Amniotic epithelial cell (primary cell): Measurements from ENCODE around the gene GALNT18.

Experiments
- DNase-seq: peaks from one replicate; pipeline ENCODE4 v3.0.0-alpha.2; 2010; ENCODE audit warnings: low read depth

The GALNT18 gene

GRCh38 chr11:11496879-11497278 is 124.9 kb downstream of the GALNT18 start:
- DNase-seq, result no peak

GRCh38 chr11:11494348-11494747 is 127.5 kb downstream of the GALNT18 start:
- DNase-seq, result no peak

- no peak for DNase-seq
Observed at GRCh38 chr11:11493698-11494097, 128.1 kb downstream of the GALNT18 start.

- DNase-seq, result no peak
Observed at GRCh38 chr11:11491589-11491988, 130.2 kb downstream of the GALNT18 start.

GRCh38 chr11:11491014-11491413 is 130.8 kb downstream of the GALNT18 start:
- no peak for DNase-seq

- no peak for DNase-seq
Observed at GRCh38 chr11:11486423-11486822, 135.4 kb downstream of the GALNT18 start.

GRCh38 chr11:11486002-11486401 is 135.8 kb downstream of the GALNT18 start:
- no peak for DNase-seq

- no peak for DNase-seq
Observed at GRCh38 chr11:11483627-11484026, 138.2 kb downstream of the GALNT18 start.

GRCh38 chr11:11482730-11483129 is 139.1 kb downstream of the GALNT18 start:
- DNase-seq, result no peak

DNA sequence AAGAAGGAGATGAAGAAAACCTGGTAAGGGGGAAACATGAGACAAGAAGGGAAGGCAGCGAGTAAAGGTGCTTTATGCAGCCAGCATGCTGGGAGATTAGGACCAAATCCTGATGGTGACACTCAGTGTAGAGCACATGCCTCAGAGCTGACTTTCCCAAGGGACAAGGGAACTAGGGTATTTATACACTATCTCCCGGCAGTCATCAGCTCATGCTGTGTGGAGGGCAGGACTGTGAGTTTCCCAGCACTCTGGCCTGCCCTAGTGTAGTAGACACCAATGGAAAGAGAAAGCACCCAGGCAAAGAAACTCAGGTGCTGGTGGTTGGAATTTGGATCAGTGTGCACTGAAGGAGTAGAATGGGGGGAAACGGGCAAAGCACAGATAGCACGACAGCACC is 140.4 kb downstream of the GALNT18 start:
- no peak for DNase-seq

DNA sequence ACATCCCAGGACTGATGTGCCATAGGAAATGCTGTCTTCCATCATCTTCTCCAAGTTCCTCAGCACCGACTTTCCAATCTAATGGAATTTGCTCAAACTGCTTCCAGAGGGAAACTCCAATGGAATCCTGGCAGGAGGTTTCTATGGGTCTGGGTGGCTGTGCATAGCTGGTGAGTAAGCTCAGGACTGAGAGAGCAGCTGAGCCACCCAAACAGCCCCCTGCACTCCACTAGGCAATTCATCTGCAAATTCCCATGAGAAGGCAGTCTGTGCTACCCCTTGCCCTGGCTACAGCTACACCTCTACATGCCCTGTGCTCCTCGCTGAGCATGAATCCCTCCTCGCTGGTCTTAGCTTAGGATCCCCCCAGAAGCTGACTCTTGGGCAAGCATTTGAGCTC is 140.8 kb downstream of the GALNT18 start:
- DNase-seq, result no peak

- no peak for DNase-seq
Observed at GRCh38 chr11:11478687-11479086, 143.1 kb downstream of the GALNT18 start.

GRCh38 chr11:11477695-11478420 is 143.9 kb downstream of the GALNT18 start:
- no peak for DNase-seq

DNA sequence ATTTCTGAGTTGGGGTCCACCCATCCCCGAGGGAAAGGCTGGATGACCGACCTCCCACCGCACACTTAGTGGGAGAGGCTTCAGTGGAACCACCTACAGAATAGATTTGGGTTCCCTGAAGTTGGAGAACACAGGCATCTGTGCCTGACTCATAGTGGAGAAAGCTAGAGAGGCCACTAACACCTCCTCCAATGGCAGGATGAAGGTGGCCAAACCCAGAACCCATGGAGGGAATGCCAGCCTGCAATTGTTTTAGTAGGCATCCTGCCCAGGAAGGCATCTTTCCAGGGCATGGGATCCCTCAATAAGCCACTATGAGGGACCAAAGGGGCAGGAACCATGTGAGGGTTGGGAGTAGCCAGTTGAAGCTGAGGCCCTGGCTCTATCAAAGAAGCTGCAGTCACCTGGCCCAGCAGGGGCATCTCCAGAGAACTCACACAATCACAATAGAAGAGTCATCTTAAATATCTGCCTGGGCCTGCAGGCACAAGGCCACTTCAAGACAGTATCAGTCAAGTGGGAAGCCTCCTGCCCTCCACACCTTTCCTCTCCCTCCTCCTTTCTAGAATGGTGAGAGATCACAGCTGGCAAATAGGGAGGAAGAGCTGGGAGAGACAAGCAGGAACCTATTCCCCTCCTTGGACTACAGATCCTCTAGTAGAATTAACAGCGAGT is 144.7 kb downstream of the GALNT18 start:
- DNase-seq, result no peak

GRCh38 chr11:11476499-11476898 is 145.3 kb downstream of the GALNT18 start:
- DNase-seq, result no peak

- DNase-seq, result no peak
Observed at GRCh38 chr11:11472106-11472505, 149.7 kb downstream of the GALNT18 start.

- no peak for DNase-seq
Observed at GRCh38 chr11:11471201-11471600, 150.6 kb downstream of the GALNT18 start.

- DNase-seq, result no peak
Observed at GRCh38 chr11:11468954-11469353, 152.9 kb downstream of the GALNT18 start.

GRCh38 chr11:11467312-11467711 is 154.5 kb downstream of the GALNT18 start:
- DNase-seq, result no peak

DNA sequence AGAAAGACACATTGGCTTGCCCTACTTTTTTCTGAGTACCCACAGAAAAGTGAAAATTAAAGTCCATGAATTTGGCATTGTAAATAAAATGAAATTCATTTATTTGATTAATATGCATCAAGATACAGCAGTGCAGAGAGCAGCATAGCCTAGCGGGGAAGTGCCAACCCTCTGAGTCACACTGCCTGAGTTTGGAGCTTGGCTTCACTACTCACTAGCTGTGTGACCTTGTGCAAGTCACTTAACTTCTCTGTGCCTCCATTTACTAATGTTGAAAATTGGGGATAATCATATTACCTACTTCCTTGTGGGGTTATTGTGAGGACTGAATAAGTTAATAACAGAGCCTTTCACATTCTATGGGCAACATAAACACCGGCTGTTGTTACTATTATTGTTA is 157.2 kb downstream of the GALNT18 start:
- no peak for DNase-seq

GRCh38 chr11:11463405-11463804 is 158.4 kb downstream of the GALNT18 start:
- no peak for DNase-seq

DNA sequence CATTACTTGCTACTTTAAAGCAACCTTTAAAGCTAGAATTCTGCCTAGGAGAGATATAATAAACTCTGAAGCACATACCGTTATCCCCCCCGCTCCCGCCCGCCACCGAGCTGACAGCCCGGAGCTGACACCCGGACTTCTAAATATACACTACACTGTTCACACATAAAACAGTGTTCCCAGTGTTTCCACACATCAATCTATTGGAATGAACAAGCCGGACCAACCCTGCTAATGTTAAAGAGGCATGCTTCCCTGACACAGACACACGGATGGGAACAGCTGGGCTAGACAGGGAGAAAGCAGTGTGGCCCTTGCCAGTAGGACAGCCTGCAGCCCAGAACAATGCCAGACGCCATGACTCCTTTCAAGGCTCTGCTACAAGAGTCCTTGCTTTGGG is 160.3 kb downstream of the GALNT18 start:
- DNase-seq, result no peak

GRCh38 chr11:11459578-11459977 is 162.2 kb downstream of the GALNT18 start:
- no peak for DNase-seq

- no peak for DNase-seq
Observed at GRCh38 chr11:11458485-11458884, 163.3 kb downstream of the GALNT18 start.
